HepG2 (cell line): ENCODE results near the gene GRPEL2. TPM values are rescaled to one million over a fixed set of nuclear protein-coding genes. Genes with fewer than 3 reads are reported as not detected.
A peak's percentile ranks its signal among the peaks of the same experiment; 100 is the strongest.

Source experiments
- ARID5B ChIP-seq: IDR thresholded peaks from 2 replicates; pipeline ENCODE4 v1.4.0; 2020; ENCODE audit warnings: mild to moderate bottlenecking, missing genetic modification reagents
- HNRNPUL1 ChIP-seq: fragments of 200-400 bp; formaldehyde crosslinking; IDR thresholded peaks from 2 replicates; pipeline ENCODE4 v1.6.1; 2017; ENCODE audit warnings: low read depth, mild to moderate bottlenecking, low read length, moderate library complexity
- HOXD1 ChIP-seq: sonication (generic); formaldehyde crosslinking; IDR thresholded peaks from 2 replicates; pipeline ENCODE4 v1.5.0; 2020; ENCODE audit warnings: missing genetic modification reagents
- IRF9 ChIP-seq: sonication (generic); formaldehyde crosslinking; IDR thresholded peaks from 2 replicates; pipeline ENCODE4 v1.8.0; 2022; ENCODE audit warnings: missing genetic modification reagents, mild to moderate bottlenecking, borderline replicate concordance
- LBX2 ChIP-seq: sonication (generic); formaldehyde crosslinking; IDR thresholded peaks from 2 replicates; pipeline ENCODE4 v1.5.0; 2020; ENCODE audit warnings: missing genetic modification reagents, mild to moderate bottlenecking, borderline replicate concordance
- MEIS2 ChIP-seq: sonication (generic); formaldehyde crosslinking; IDR thresholded peaks from 2 replicates; pipeline ENCODE4 v1.9.0; 2021; ENCODE audit warnings: mild to moderate bottlenecking, missing genetic modification reagents
- RXRB ChIP-seq: IDR thresholded peaks from 2 replicates; pipeline ENCODE4 v1.6.1; 2016; ENCODE audit warnings: borderline replicate concordance, missing genetic modification reagents, missing compliant biosample characterization
- SPEN ChIP-seq: sonication (generic); formaldehyde crosslinking; IDR thresholded peaks from 2 replicates; pipeline ENCODE4 v1.5.1; 2020; ENCODE audit warnings: low read depth, mild to moderate bottlenecking, missing genetic modification reagents
- ZBTB14 ChIP-seq: sonication (generic); formaldehyde crosslinking; IDR thresholded peaks from 2 replicates; pipeline ENCODE4 v1.4.0; 2020; ENCODE audit warnings: missing genetic modification reagents
- ZBTB38 ChIP-seq: sonication (generic); formaldehyde crosslinking; IDR thresholded peaks from 2 replicates; pipeline ENCODE4 v1.5.1; 2020; ENCODE audit warnings: mild to moderate bottlenecking, missing genetic modification reagents
- ZFP91 ChIP-seq: sonication (generic); formaldehyde crosslinking; IDR thresholded peaks from 2 replicates; pipeline ENCODE4 v1.9.0; 2022; ENCODE audit warnings: missing genetic modification reagents, mild to moderate bottlenecking, borderline replicate concordance
- ZIK1 ChIP-seq: sonication (generic); formaldehyde crosslinking; IDR thresholded peaks from 2 replicates; pipeline ENCODE4 v1.5.0; 2020; ENCODE audit warnings: mild to moderate bottlenecking, low read depth, missing genetic modification reagents, borderline replicate concordance
- ZNF317 ChIP-seq: sonication (generic); formaldehyde crosslinking; IDR thresholded peaks from 2 replicates; pipeline ENCODE4 v1.5.0; 2020; ENCODE audit warnings: mild to moderate bottlenecking, missing genetic modification reagents
- ZNF446 ChIP-seq: sonication (generic); formaldehyde crosslinking; IDR thresholded peaks from 2 replicates; pipeline ENCODE4 v1.5.0; 2020; ENCODE audit warnings: mild to moderate bottlenecking, missing genetic modification reagents
- ZNF468 ChIP-seq: sonication (generic); formaldehyde crosslinking; IDR thresholded peaks from 2 replicates; pipeline ENCODE4 v1.8.0; 2022; ENCODE audit warnings: mild to moderate bottlenecking, moderate library complexity, missing genetic modification reagents
- ZNF547 ChIP-seq: sonication (generic); formaldehyde crosslinking; IDR thresholded peaks from 2 replicates; pipeline ENCODE4 v1.5.1; 2020; ENCODE audit warnings: mild to moderate bottlenecking, missing genetic modification reagents
- ZNF660 ChIP-seq: sonication (generic); formaldehyde crosslinking; IDR thresholded peaks from 2 replicates; pipeline ENCODE4 v1.5.1; 2020; ENCODE audit warnings: mild to moderate bottlenecking, low read depth, missing genetic modification reagents, borderline replicate concordance
- ZNF777 ChIP-seq: sonication (generic); formaldehyde crosslinking; IDR thresholded peaks from 2 replicates; pipeline ENCODE4 v1.4.0; 2020; ENCODE audit warnings: missing genetic modification reagents
- ZNF788 ChIP-seq: sonication (generic); formaldehyde crosslinking; IDR thresholded peaks from 2 replicates; pipeline ENCODE4 v1.5.0; 2020; ENCODE audit warnings: mild to moderate bottlenecking, missing genetic modification reagents, borderline replicate concordance
- polyA plus RNA-seq, 8 experiments: library from polyadenylated mRNA; depleted of rRNA in 3 of 8; stranded (reverse) in 7 of 8; unstranded in 1 of 8; fragments of >200 nt; fragmentation: Illumina TruSeq in 4 of 8; extraction: Trizol in 4 of 8; gene quantifications; 2 replicates each; pipeline versions ENCODE4 v1.2.1 to v1.2.3, GENCODE V29; 2011 to 2016; ENCODE audit warnings: low read depth in 4 of 8, missing spikeins in 1 of 8, mixed read lengths in 1 of 8; ENCODE audit not compliant: insufficient read depth in 1 of 8
- total RNA-seq, 5 experiments: library from RNA; depleted of rRNA; stranded (reverse); fragments of >200 nt; fragmentation: Illumina TruSeq; extraction: Trizol; gene quantifications; 2 replicates each; pipeline ENCODE4 v1.2.3, GENCODE V29; 2016; ENCODE audit warnings: low read depth in 1 of 5

The GRPEL2 gene
- total and polyA plus RNA-seq, 2 of the 13 experiments (the other 11 are each of a cell fraction or from before 2014, with no cell fraction given) = 13.1 to 16.6 TPM

- TF ChIP-seq ZNF317 (CRISPR knock-in tag) (0 out of 2 replicates have a peak, but pooled peaks have one; percentile 17), RXRB (no peak), LBX2 (peak; percentile 34; the same call in 1 of the 2 replicates), ZNF660 (CRISPR knock-in tag) (no peak), IRF9 (peak; percentile 53; the same call in 1 of the 2 replicates), ZFP91 (CRISPR knock-in tag) (peak; percentile 37; the same call in 1 of the 2 replicates), ZIK1 (CRISPR knock-in tag) (0 out of 2 replicates have a peak, but pooled peaks have one; percentile 36), ZBTB14 (CRISPR knock-in tag) (no peak), ZNF777 (CRISPR knock-in tag) (0 out of 2 replicates have a peak, but pooled peaks have one; percentile 34), HOXD1 (CRISPR knock-in tag) (0 out of 2 replicates have a peak, but pooled peaks have one; percentile 50), ZBTB38 (CRISPR knock-in tag) (no peak), ZNF446 (CRISPR knock-in tag) (0 out of 2 replicates have a peak, but pooled peaks have one; percentile 71), HNRNPUL1 (no peak), ZNF468 (no peak), ZNF788 (CRISPR knock-in tag) (no peak), SPEN (CRISPR knock-in tag) (peak; percentile 71; the same call in 1 of the 2 replicates), ZNF547 (CRISPR knock-in tag) (peak; percentile 56; the same call in 1 of the 2 replicates), MEIS2 (CRISPR knock-in tag) (peak; percentile 24; the same call in 1 of the 2 replicates), ARID5B (CRISPR knock-in tag) (peak; percentile 11; the same call in 1 of the 2 replicates)
These were observed 12.3 kb downstream of the GRPEL2 start, which contains the start of gene PCYOX1L (continued) for GRCh38 chr5:149357370-149358293.
